GM18519 (cell line): ENCODE measurements around the gene CST6.

Experiments
- ATAC-seq: cut with Tn5 transposase; IDR thresholded peaks from one replicate; pipeline ENCODE4 v1.9.1; 2021; ENCODE audit warnings: mild to moderate bottlenecking, moderate library complexity; ENCODE audit not compliant: unreplicated experiment, low FRiP score

CST6 gene

DNA sequence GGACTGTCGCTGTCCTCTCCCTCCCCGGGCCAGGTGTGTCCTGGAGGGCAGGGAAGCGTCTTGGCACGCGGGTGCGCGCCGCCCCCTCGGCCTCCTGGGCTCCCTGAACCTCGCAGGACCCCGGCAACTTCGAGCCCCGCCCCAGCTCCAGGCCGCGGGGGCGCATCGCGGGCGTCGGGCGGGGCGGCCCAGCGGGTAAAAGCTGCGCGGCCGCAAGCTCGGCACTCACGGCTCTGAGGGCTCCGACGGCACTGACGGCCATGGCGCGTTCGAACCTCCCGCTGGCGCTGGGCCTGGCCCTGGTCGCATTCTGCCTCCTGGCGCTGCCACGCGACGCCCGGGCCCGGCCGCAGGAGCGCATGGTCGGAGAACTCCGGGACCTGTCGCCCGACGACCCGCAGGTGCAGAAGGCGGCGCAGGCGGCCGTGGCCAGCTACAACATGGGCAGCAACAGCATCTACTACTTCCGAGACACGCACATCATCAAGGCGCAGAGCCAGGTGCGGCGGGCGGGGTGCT, at the start of gene CST6:
TSS of gene CST6 (plus strand) at position 224 of the 519 bp plus-strand sequence. CDS start at position 261, 37 bp downstream.
- ATAC-seq: no peak

DNA sequence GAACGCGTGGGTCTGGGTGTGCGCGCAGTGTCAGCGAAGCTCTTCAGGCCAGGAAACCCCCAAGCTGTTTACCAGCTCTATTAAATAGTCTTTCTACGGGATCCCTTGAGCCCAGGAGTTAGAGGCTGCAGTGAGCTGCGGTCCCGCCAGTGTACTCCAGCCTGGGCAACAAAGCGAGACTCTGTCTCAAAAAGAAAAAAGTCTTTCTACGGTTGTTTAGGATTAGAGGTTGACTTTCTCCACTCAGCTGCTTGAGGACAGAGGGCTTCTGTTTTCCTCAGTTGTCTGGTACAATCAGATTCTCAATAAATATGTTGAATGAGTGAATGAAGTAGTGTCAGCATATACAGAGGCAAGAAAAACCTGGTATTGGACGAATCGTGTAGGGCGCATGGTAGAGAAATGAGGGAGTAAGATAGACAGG, 49.7 kb upstream of the CST6 start:
- no peak for ATAC-seq

GRCh38 chr11:65964906-65965305, 46.9 kb upstream of the CST6 start:
- no peak for ATAC-seq

GRCh38 chr11:65965986-65966762, 45.6 kb upstream of the CST6 start:
- ATAC-seq: no peak

- ATAC-seq: no peak
These were observed 44.4 kb upstream of the CST6 start for GRCh38 chr11:65967329-65967934.

- no peak for ATAC-seq
These were observed 43.0 kb upstream of the CST6 start for GRCh38 chr11:65968600-65969482.

DNA sequence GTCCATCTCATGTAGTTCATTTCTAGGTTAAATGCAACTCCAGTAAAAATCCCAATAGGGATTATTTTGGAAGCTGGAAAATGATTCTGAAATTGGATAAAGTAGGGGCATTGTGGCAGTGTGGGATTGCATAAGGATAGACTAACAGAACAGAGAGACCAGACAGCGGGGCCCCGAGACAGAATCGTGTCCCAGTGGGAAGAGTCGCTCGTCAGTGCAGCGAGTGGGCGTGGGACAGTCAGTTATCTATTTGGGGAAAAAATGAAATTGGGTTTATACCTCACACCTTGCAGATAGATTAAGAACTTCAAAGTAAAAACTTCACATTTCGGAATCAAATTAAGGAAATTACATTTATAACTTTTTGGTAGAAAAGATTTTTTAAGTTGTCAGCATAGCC, 39.7 kb upstream of the CST6 start:
- no peak for ATAC-seq

GRCh38 chr11:65973439-65974110, 38.2 kb upstream of the CST6 start:
- no peak for ATAC-seq

DNA sequence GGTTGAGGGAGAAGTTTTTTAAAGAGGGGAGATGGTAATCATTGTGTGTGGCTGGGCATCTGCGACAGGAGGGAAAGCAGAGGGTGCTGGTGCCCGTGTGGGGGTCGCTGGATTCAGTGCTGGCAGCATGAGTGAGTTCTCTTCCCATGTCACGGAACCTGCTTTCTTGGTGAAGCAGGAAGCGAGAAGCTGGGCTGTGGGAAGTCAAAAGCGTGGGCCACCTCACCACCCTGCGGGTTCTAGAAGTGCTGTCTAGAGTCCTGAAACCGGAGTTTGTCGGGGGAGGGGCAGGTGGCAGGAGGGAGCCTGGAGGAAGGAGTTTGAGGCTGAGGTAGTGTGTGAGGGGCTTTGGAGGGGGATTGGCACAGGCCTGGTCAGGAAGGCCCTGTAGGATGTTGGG, 36.0 kb upstream of the CST6 start:
- ATAC-seq: no peak

DNA sequence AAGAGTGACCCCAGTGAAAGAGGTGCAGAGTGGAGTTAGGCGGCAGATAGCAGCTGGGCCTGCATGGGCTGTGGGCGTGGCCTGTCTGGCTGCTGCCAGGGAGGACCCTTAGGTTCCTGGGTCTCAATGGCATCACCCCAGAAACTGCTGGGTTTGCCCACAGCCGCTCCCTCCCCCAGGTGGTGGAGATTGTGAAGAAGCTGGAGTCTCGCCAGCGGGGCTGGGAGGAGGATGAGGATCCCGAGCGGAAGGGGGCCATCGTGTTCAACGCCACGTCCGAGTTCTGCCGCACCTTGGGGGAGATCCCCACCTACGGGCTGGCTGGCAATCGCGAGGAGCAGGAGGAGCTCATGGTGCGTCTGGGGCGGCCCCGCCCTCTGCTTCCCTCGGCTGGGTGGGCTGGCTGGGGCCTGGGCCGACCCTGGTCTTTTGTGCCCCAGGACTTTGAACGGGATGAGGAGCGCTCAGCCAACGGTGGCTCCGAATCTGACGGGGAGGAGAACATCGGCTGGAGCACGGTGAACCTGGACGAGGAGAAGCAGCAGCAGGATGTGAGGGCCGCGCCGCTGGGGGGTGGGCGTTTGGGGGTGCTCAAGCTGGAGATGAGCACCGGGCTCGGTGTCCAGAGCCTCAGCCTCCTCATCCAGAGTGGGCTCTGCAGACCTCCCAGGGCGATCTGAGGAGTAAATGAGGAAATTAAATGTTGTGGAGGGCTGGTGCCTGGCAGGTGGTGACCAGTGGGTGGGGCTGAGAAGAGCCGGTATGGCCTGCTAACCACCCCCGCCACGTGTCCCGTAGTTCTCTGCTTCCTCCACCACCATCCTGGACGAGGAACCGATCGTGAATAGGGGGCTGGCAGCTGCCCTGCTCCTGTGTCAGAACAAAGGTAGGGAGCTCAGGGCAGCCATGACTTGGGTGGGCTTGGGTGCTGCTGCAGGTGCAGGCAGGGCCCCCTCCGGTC, 35.3 kb upstream of the CST6 start:
- no peak for ATAC-seq

DNA sequence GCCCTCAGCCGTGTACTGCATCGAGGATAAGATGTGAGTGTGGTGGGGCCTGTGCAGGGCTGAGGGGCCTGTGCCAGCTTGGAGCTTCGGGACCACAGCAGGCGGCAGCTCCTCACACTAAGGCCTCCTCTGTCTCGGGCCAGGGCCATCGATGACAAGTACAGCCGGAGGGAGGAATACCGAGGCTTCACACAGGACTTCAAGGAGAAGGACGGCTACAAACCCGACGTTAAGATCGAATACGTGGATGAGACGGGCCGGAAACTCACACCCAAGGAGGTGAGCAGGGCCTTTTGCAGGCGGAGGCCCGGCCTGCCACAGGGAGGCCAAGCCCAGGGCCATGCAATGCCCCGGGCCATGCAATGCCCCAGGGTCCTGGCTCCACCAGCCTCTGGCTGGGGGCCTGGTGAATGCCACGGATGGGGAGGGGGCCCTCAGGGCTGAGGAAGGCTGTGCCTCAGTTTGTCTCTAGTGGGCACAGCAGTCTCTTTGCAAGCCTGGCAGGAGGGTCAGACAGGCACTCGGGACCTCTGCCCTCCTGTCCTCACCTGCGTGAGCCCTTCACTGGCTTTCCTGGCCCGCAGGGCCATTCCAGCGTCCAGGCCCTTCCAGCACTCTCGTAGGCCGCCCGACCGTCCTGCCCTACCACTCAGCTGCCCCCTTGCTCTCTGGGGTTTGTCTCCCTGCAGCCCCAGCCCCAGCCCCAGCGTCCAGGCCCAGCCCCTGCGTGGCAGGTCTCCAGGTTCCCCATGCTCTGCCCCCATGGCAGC, 34.0 kb upstream of the CST6 start:
- ATAC-seq: no peak

- no peak for ATAC-seq
These were observed 33.2 kb upstream of the CST6 start for GRCh38 chr11:65978391-65979238.

GRCh38 chr11:65979261-65979759, 32.5 kb upstream of the CST6 start:
- no peak for ATAC-seq

- no peak for ATAC-seq
These were observed 30.6 kb upstream of the CST6 start for GRCh38 chr11:65981101-65981740.

GRCh38 chr11:65981972-65982823, 29.6 kb upstream of the CST6 start:
- ATAC-seq: no peak
